GM18511 (cell line): ENCODE results near the gene CD99L2.
A peak's percentile ranks its signal among the peaks of the same experiment; 100 is the strongest.

ENCODE experiments used
- ATAC-seq: cut with Tn5 transposase; IDR thresholded peaks from one replicate; pipeline ENCODE4 v1.9.1; 2021; ENCODE audit warnings: mild to moderate bottlenecking, moderate library complexity; ENCODE audit not compliant: unreplicated experiment

The CD99L2 gene

DNA sequence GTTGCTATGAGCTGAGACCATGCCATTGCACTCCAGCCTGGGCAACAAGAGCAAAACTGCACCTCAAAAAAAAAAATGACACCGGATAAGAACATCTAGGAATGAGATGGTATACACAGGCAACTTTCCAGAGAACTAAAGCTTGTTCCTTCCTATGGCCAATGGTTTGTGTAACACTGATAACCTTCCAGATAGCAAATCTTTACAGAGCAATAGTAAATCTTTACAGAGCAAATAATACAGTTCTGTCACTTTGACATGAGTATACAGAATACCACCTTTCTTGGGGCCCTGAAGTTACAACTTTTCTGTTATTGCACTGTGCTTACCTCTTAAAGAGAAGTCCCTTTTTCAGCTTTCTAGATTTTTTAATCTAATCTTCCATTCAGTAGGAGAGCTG lies 91.6 kb downstream of the CD99L2 start:
- ATAC-seq: no peak

DNA sequence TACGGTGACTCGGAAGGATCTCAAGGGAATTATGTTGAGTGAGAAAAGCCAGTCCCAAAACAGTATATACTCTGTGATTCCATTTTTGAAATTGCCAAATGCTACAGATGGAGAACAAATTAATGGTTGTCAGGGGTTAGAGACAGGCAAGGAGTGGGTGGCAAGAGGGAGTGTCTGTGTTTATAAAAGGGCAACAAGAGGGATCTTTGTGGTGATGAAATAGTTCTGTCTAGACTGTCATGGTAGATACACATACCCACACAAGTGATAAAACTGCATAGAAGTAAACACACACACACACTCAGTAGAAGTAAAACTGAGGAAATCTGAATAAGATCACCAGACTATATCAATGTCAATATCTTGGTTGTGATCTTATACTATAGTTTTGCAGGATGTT lies 92.7 kb downstream of the CD99L2 start:
- no peak for ATAC-seq

DNA sequence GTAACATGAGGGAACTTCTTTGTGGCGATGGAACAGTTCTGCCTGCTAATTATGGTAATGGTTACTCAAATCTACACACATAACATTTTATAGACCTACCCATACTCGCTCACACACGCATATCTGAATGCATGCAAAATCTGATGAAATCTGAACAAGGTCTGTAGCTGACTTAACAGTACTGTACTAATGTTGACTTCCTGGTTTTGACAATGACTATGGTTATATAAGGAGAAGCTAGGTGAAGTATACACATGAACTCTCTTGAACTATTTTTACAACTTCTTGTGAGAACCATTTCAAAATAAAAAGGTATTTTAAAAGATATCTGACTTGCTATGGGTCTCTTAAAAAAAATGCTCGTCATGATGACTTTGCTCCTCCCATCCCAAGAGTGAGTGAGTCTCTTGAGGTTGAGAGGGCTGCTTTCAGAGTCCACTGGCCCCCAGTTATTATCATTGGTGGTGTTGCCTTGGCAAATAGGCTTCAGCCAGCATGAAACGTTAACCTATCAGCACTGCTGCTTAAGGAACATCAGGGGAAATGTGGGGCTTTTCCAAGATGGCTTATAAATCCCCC lies 105.4 kb downstream of the CD99L2 start:
- ATAC-seq: no peak

DNA sequence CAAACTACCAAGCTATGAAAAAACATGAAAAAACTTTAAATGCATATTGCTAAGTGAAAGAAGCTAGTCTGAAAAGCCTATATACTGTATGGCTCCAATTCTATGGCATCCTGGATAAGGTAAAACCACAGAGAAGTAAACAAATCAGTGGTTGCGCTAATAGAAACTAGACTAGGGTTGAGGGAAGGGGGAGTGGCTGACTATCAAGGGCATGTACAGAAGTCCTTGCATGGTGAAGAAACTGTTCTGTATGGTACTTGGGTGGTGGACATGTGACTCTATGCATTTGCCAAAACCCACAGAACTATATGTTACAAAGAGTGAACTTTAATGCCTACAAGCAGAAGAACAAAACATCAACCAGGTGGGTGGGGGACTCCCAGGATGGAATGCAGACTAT lies 108.4 kb downstream of the CD99L2 start:
- no peak for ATAC-seq

DNA sequence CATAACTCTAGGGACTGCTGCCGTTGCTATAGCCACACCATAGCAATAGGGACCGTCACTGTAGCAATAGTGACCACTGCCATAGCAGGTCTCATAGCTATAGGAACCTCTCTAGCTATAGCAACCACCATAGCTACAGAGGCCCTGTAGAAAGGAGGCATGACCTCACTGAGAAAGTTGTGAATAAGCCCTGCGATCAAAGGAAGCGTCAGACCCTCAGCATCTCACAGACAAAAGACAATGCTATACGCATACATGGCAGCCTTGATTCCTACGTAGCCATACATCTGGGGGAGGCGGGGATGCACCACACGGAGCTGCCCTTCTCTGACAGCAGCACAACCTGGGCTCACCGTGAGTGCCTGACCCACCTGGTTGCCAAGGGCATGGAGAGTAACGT lies 116.8 kb downstream of the CD99L2 start:
- ATAC-seq: no peak

DNA sequence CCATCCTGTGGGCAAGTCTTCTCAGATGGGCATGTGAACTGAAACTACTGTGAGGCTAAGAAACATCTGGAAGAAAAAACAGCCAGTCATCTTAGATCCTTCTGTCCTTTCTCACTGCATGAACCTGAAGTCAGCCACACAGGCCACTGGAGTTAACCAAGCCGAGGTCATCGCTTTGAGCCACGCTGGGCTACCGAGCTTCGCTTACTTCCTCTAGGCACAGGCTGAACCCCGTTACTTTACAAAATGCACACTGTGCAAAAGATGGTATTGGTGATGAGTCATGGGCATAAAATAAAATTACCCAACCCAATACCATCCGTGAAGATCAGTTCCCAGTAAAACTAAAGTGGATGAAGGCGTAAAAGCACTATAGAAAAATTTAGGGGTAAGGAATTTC lies 119.1 kb downstream of the CD99L2 start:
- ATAC-seq: no peak

- no peak for ATAC-seq
These were observed 121.0 kb downstream of the CD99L2 start for GRCh38 chrX:150777328-150777992.

DNA sequence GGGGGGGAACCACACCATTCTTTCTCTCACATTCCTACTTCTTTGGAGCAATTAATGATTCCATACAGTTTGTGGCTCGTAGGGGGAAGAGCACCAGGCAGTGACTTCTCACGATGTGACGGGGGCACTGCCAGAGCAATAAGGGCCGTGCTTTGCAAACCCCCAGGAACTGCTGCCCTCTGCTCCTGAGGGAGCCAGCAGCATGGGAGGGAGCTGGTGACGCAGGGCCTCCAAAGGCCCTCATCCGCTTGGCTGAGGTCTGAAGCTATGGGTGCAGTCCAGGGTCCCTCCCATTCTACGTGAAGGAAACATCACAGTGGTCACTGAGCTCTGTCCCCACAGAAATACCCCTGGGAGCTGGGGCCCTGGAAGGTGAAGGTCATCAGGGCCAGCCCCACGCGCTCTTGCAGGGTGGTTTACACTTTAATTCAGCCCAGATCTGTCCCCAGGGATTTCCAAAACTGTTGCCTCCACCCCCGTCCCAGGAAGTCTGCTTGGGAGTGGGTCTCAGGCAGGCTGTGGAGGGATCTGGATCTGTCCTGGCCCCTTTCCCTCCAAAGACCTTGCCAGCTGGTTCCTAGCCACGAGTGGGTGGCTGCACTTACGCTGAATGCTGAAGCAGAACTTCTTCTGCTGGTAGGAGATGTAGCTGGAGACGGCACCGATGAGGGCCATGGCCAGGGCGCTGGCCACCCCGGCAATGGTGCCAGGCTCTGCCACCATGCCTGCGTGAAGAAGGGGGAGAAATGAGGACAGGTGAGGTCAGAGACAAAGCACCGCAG lies 122.7 kb downstream of the CD99L2 start:
- no peak for ATAC-seq

DNA sequence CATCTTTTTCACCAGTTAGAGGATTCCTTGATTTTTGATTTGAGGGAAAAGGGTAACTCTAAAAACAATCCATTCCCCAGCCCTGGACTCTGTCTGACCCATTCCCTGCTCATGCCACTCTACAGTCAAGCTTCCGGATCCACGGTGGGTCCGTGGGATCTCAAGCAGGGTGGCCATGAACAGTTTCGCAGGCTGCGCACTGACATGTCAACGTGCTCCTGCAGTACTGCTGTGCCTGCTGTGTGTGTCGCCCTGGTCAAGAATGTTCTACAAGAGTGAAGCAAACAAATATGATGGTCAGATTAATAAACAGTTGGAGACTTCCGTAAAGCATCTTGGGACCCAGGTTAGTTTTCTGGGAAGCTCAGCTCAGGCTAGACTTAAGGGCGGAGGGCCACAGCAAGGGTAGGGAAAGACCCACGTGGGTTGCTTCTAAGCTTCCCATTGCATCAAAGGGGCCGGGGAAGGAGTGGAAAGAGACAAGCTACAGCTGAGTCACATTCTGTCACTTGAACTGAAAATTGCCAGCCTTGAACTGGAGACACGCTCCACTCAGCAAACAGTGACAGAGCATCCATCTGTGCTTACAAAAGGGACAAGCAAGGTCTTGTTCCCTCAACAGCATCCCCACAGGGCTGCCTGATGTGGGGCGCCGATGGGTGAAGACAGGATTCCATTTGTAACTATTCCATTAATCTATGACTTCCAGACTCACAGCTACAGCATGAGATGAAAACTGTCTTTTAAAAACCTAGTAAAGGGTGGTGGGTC lies 123.5 kb downstream of the CD99L2 start:
- ATAC-seq: no peak

DNA sequence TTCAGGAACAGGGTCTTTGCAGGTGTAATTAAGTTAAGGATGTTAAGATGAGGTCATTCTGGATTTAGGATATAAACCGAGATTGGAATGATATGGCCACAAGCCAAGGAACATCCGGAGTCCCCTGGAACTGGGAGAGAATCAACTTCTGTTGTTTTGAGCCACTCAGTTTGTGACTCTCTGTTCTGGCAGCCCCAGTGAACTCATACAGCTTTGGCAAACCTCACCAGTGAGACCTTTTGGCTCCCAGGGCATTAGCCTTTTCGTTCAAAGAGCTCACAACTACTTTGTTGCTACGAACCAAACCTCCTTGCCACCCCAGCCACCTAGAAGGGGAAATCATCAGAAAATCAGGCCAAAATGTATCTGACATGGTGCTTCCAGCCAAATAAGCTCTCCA lies 124.8 kb downstream of the CD99L2 start:
- ATAC-seq: no peak

GRCh38 chrX:150773117-150773516 lies 125.4 kb downstream of the CD99L2 start:
- ATAC-seq: no peak

DNA sequence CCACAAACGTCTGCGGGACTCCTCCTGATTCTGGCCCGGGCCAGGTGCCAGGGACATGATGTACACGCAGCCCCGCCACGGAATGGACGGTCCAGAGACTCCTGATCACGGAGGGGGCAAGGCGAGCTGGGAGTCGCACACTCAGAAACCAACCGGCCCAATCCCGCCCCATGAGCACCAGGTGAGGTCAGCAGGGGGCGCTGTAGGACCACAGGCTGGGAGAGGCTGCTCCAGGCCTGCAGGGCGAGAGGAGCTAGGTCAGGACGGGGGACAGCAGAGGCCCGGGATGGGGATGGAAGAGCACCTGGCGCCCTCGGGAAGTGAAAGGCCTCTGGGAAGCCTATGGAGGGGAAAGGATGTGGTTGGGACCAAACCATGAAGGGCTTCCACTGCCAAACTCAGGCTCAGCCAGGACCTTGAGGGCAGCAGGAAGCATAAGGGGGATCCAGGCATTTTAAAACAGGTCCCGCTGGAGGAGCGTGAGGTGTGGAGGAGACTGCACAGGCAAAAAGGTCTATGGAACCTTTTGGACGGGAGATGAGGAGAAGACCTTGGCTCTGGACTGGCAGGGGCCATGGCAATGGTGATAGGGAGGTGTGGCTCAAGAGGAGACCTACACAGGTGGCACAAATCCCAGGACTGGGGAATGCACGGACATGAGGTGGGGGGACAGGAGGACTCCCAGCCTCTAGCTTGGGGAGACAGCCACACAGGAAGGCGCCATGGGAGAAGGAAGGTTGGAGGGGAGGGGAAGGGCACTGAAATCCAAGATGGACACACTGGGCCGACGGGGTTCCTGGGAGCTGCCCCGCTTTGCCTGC lies 126.1 kb downstream of the CD99L2 start:
- ATAC-seq: peak; percentile 86

DNA sequence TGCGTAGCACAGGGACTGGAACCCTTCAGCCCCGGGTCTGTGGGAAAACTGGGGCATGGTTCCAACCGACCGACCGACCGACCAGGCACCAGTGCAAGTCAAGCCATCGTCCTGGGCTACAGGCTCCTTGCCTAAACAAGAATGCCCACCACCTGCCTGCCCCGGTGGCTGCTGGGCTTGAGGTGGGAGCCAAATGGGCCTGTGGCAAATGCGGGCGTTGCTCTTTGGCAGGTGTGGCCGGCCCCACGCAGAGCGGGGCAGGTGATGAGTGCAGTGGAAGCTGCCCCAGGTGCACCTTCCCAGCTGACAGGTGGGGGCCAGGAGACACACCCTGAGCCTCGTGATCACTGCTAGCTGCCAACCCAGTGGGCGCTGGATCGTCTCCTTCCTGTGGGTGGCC lies 127.4 kb downstream of the CD99L2 start:
- ATAC-seq: no peak

DNA sequence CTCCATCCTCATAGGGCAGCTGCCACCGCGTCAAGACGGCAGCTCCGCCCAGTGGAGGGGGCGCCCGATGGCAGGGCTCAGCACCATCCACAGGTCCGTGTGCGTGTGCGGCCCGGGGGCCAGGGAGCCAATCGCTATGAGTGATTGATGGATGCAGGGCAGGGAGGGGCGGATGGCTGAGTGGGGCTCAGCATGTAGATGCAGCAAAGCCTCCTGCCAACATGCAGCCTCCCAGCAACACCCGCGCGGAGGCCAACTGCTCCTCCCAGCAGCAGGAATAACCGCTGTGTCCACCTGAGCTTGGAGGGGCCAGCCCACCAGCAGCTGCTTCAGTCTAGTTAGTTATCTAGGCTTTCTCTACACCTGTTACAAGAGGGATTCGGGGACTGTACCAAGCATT lies 127.8 kb downstream of the CD99L2 start:
- ATAC-seq: no peak

- ATAC-seq: no peak
These were observed 129.1 kb downstream of the CD99L2 start for GRCh38 chrX:150769408-150769807.

DNA sequence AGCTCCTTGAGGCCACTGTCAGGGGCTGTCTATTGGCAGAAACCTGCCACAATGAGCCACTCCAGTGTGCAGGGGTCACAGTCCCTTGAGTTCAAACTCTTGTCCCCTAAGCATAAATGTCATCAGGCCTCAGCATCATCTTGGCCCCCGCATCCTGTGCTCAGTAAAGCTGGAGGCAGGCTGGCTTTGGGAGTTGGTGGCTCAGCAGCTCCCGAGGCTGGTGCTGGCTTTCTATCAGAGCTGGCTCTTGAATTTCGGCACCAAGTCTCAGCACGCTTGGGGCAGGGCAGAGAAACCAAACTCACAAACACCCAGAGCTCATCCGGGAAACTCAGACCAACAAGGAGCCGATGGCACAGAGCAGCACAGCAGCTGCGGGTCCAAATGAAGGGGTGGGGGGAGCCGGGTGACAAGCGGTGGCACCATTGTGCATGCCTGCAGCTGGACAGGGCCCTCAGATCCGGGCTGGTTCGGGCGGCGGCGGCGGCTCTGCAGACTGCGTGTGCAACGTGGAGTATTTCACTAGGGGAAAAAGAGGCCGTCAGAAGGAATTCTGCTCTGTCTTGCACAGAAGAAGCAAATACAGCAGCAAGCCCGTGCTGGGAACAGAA lies 129.8 kb downstream of the CD99L2 start:
- no peak for ATAC-seq

DNA sequence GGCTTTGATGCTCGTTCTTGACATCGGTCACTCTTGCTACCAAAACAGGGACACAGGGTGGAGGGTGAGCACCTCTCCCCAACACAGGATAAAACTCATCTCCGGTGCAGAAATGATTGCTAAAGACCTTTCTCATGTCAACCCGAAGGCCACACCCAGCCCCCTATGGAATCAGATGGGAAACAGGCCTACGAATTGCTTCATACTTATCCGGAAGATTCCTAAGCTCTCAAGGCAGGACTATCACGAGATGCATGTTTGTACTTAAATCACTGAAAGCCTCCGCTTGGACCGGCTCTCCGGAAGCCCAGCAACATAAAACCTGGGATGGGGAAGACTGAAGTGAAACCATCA lies 130.4 kb downstream of the CD99L2 start:
- ATAC-seq: no peak

DNA sequence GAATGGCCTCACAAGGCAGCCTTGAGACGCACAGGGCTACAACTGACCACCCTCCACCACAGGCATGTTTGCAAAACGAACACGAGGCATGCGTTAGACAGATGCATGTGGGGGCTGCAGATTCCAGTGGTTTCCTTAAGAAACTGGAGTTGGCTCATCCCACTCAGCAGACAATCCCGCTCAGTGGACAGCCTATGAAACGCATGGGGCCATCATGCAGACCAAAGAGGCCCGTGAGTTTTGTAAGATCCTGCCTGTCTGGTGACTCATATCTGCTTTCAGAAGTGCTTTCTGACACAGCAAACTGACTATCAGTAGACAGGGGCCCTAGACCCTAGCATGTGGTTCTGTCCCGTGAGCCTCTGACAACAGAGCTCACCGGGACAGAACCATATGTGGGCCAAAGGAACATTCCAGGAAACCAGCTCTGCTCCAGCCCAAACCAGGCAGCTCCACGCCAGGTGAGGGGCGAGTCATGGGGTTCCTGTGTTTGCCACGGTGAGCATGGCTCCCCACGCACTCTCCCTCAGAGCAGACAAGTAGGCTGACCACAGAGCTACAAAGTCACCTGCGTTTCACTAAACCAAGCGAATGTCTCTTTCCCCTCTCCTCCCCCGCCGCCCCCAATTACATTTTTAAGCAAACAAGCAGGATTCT lies 130.9 kb downstream of the CD99L2 start:
- ATAC-seq: no peak

- no peak for ATAC-seq
These were observed 131.4 kb downstream of the CD99L2 start for GRCh38 chrX:150767045-150767395.
